GM12878 (cell line): ENCODE data around the gene PLPP1. TPM values are rescaled to one million over a fixed set of nuclear protein-coding genes. Genes with fewer than 3 reads are reported as not detected.

Experiments
- ATAC-seq: fragments of 200-7000 bp; cut with Tn5 transposase; 3 replicates; pipeline ENCODE4 v1.9.1; 2020; ENCODE audit warnings: mild to moderate bottlenecking, moderate library complexity
- BruUV-seq: library from RNA; stranded (reverse); fragments of 400-500 nt; replicated peaks from 2 replicates; lab custom pipeline; 2021; lab: Mats Ljungman, UMichigan
- CTCF ChIA-PET: fragments of 300-600 bp; sonication (Branson Sonifier 250); formaldehyde crosslinking; extraction: SDS; loops from one replicate; lab custom pipeline; 2021; ENCODE audit warnings: inconsistent platforms; lab: Yijun Ruan, JAX
- POLR2A ChIA-PET: fragments of 350-600 bp; formaldehyde crosslinking; extraction: SDS; loops from one replicate; lab custom pipeline; 2021; ENCODE audit warnings: inconsistent platforms; lab: Charles Lee
- RAD21 ChIA-PET: fragments of 300-600 bp; sonication (Branson Sonifier 250); formaldehyde crosslinking; loops from one replicate; lab custom pipeline; 2023; ENCODE audit warnings: antibody characterized with exemption; ENCODE audit not compliant: unreplicated experiment; lab: Charles Lee
- SMC1A ChIA-PET: fragments of 300-600 bp; sonication (Branson Sonifier 250); formaldehyde crosslinking; loops from one replicate; lab custom pipeline; 2023; ENCODE audit not compliant: unreplicated experiment, uncharacterized antibody; lab: Charles Lee
- DNase-seq: peaks from one replicate; pipeline ENCODE4 v3.0.0-alpha.2; 2011; ENCODE audit warnings: low read depth, low spot score
- FAIRE-seq: peaks from 3 replicates; lab custom pipeline; 2011; peaks lifted over from hg19 to GRCh38; lab: Jason Lieb, UNC
- H2AFZ ChIP-seq: 2 replicates; pipeline ENCODE4 v1.6.0; 2011; ENCODE audit warnings: low read depth, low read length, control low read depth; ENCODE audit not compliant: control insufficient read depth
- H3K27ac ChIP-seq: 2 replicates; pipeline ENCODE4 v1.5.1; 2011; ENCODE audit warnings: control low read depth; ENCODE audit not compliant: control insufficient read depth, insufficient read depth
- H3K27me3 ChIP-seq, 2 experiments: replicated peaks in 1 of 2; 2 replicates each; pipeline versions ENCODE4 v1.6.0 to v1.6.1; 2011; ENCODE audit warnings: low read length in 1 of 2; ENCODE audit not compliant: control insufficient read depth in 2 of 2, insufficient read depth in 2 of 2
- H3K36me3 ChIP-seq, 2 experiments: 2 replicates each; pipeline ENCODE4 v1.5.1; 2011; ENCODE audit warnings: low read length in 1 of 2; ENCODE audit not compliant: control insufficient read depth in 2 of 2, insufficient read depth in 2 of 2
- H3K4me1 ChIP-seq: 2 replicates; pipeline ENCODE4 v1.6.1; 2011; ENCODE audit warnings: mild to moderate bottlenecking, low read length, moderate library complexity, mixed read lengths; ENCODE audit not compliant: control insufficient read depth, insufficient read depth
- H3K4me2 ChIP-seq: 2 replicates; pipeline ENCODE4 v1.6.0; 2011; ENCODE audit warnings: control low read depth; ENCODE audit not compliant: control insufficient read depth, insufficient read depth
- H3K4me3 ChIP-seq: fragments of 200-600 bp; sonication (generic); 2 replicates; pipeline ENCODE4 v1.5.1; 2016
- H3K79me2 ChIP-seq: 2 replicates; pipeline ENCODE4 v1.6.0; 2011; ENCODE audit warnings: low read length; ENCODE audit not compliant: control insufficient read depth, insufficient read depth
- H3K9ac ChIP-seq: 2 replicates; pipeline ENCODE4 v1.8.0; 2011; ENCODE audit warnings: low read length, control low read depth, mixed read lengths; ENCODE audit not compliant: control insufficient read depth, insufficient read depth
- H3K9me3 ChIP-seq: replicated peaks from 3 replicates; pipeline ENCODE4 v1.5.1; 2011; ENCODE audit warnings: mild to moderate bottlenecking, low read length; ENCODE audit not compliant: control insufficient read depth, insufficient read depth
- H4K20me1 ChIP-seq: 2 replicates; pipeline ENCODE4 v1.6.0; 2011; ENCODE audit not compliant: control insufficient read depth, insufficient read depth
- ASH2L ChIP-seq: fragments of 300-600, 200-600 bp; sonication (generic); IDR thresholded peaks from 2 replicates; pipeline ENCODE4 v1.6.1; 2017; ENCODE audit warnings: low read depth, mild to moderate bottlenecking, borderline replicate concordance
- CEBPB ChIP-seq, 2 experiments: fragments of 150-350 bp in 1 of 2; IDR thresholded peaks; 2 replicates each; pipeline ENCODE4 v1.6.1; 2012 to 2014; ENCODE audit warnings: low read depth in 2 of 2, low read length in 2 of 2, borderline replicate concordance in 1 of 2, inconsistent platforms in 1 of 2
- FOS ChIP-seq: IDR thresholded peaks from 3 replicates; pipeline ENCODE4 v1.6.1; 2011; ENCODE audit warnings: borderline replicate concordance; ENCODE audit not compliant: insufficient read length; ENCODE audit errors: extremely low read depth
- LARP7 ChIP-seq: fragments of 450-650 bp; IDR thresholded peaks from 2 replicates; pipeline ENCODE4 v1.6.1; 2017; ENCODE audit warnings: mild to moderate bottlenecking
- POLR2AphosphoS2 ChIP-seq: IDR thresholded peaks from 2 replicates; pipeline ENCODE4 v1.6.1; 2011; ENCODE audit warnings: low read depth, mild to moderate bottlenecking, low read length, improper control_type of control experiment, moderate library complexity
- RELA ChIP-seq: fragments of 450-650 bp; IDR thresholded peaks from 2 replicates; pipeline ENCODE4 v1.8.0; 2014; ENCODE audit warnings: borderline replicate concordance; ENCODE audit not compliant: partially characterized antibody
- SPI1 ChIP-seq: IDR thresholded peaks from 2 replicates; pipeline ENCODE4 v1.6.1; 2011; ENCODE audit warnings: low read depth, mild to moderate bottlenecking, low read length, moderate library complexity, borderline replicate concordance; ENCODE audit not compliant: insufficient read depth
- SRF ChIP-seq, 2 experiments: IDR thresholded peaks; 2 replicates each; pipeline ENCODE4 v1.6.1; 2011; ENCODE audit warnings: low read depth in 2 of 2, low read length in 2 of 2, mild to moderate bottlenecking in 1 of 2, moderate library complexity in 1 of 2
- STAT1 ChIP-seq: fragments of 450-650 bp; conservative IDR thresholded peaks from 2 replicates; pipeline ENCODE4 v1.6.1; 2014; ENCODE audit warnings: antibody characterized with exemption, mild to moderate bottlenecking
- SUZ12 ChIP-seq: fragments of 200-600 bp; sonication (generic); IDR thresholded peaks from one replicate; pipeline ENCODE4 v1.6.1; 2018; ENCODE audit warnings: antibody characterized with exemption, mild to moderate bottlenecking; ENCODE audit not compliant: unreplicated experiment
- ZNF24 ChIP-seq: fragments of 450-650 bp; IDR thresholded peaks from 2 replicates; pipeline ENCODE4 v1.6.1; 2017; ENCODE audit warnings: antibody characterized with exemption, mild to moderate bottlenecking
- ZNF622 ChIP-seq: fragments of 450-650 bp; IDR thresholded peaks from 2 replicates; pipeline ENCODE4 v1.6.1; 2017; ENCODE audit warnings: mild to moderate bottlenecking, inconsistent platforms
- WGBS: methylation state at CpG from one replicate; pipeline ENCODE4 v1.1.6; 2016; ENCODE audit warnings: low lambda C conversion rate; ENCODE audit not compliant: insufficient replicate concordance, insufficient coverage; ENCODE audit errors: missing lambda C conversion rate; 5-methylcytosine and 5-hydroxymethylcytosine counted together
- in situ Hi-C: fragments of 300-500 bp; cut with MboI; formaldehyde crosslinking; loops from 9 replicates; pipeline ENCODE4 v1.14.3; 2018; ENCODE audit warnings: mixed read lengths
- intact Hi-C: fragments of 100-400 bp; cut with micrococcal nuclease; formaldehyde crosslinking; loops from one replicate; pipeline ENCODE4 v1.14.2; 2022; ENCODE audit not compliant: unreplicated experiment
- polyA plus RNA-seq, 11 experiments: library from polyadenylated mRNA; depleted of rRNA in 4 of 11; unstranded in 6 of 11; stranded (reverse) in 5 of 11; fragments of >200 nt; fragmentation: Nextera tagmentation in 4 of 11; fragmentation: Illumina TruSeq in 1 of 11; extraction: Ambion mirVana in 4 of 11; extraction: Trizol in 1 of 11; gene quantifications; 1 replicate in 1 of 11; 2 replicates in 10 of 11; pipeline versions ENCODE4 v1.2.1 to v1.2.3, GENCODE V29; 2011 to 2016; ENCODE audit warnings: inconsistent platforms in 2 of 11, missing spikeins in 2 of 11, low read depth in 1 of 11
- total RNA-seq, 4 experiments: library from RNA; depleted of rRNA in 3 of 4; stranded (reverse); fragments of >200 nt in 3 of 4; fragmentation: Illumina TruSeq in 1 of 4; extraction: Trizol in 1 of 4; gene quantifications; 2 replicates each; pipeline versions ENCODE4 v1.2.1 to v1.2.3, GENCODE V29; 2013 to 2021
- TF ChIP-seq, protein P1 (sequence below): IDR thresholded peaks from 2 replicates; pipeline ENCODE4 v1.6.1; 2011; ENCODE audit warnings: low read depth, low read length, improper control_type of control experiment, borderline replicate concordance
- TF ChIP-seq, protein P2 (sequence below): IDR thresholded peaks from 2 replicates; pipeline ENCODE4 v1.6.1; 2012; ENCODE audit warnings: low read depth, low read length, improper control_type of control experiment

The PLPP1 gene
- total and polyA plus RNA-seq, 10 of the 15 experiments (the other 5 are each of a cell fraction or from before 2014, with no cell fraction given), result 3.0 to 11.3 (median 8.1) TPM

DNA sequence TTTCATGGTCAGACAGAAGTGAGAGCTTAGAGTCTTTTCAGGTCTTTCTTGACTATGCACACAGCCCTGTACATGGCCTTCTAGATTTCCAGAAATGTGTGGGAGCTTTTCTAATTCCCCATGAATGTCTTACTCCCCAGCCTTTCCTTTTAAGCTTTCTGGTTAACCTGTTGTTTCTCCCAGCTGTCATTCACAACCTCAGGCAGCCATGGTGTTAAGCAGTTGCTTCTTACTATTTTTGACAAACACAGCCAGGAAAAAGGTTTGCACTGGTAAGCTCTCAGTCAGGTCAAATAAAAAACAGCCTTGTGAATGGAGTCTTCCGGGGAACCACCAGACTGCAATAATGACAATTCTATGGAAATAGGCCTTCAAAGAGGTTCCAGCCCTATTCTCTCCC, 142.1 kb downstream of the PLPP1 start (continued):
- TF ChIP-seq RELA, result no peak
- TF ChIP-seq CEBPB (IDR thresholded peaks at IDR 0.05; ENCODE audit: borderline replicate concordance in 1 of 2, low read depth in 2 of 2, low read length in 2 of 2), result no peak
- no peak for TF ChIP-seq ZNF24

DNA sequence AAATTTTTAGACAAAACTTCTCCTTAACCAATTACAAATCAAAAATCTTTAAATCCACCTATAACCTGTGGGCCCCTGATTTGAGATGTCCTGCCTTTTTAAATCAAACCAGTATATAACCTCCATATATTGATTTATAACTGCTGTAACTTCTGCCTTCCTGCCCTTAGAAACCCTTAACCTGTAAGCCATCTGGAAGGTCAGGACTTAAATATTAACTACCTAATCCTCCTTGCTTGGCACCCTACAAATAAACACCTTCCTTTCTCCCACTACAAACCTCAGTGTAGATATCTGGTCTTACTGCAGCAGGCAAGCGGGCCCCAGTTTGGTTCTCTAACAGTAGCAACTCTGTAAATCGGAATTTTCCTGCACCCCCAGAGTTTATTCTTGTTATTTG, 143.1 kb downstream of the PLPP1 start:
- H3K27me3 ChIP-seq, result no peaks in the 10 kb centered on the region
- in situ Hi-C loops, result no loop called here
- SMC1A ChIA-PET, result interaction anchor here (1.4 to 1.9 kb wide), 2 partner anchors 10 to 13 kb away, joined by 3 to 6 read pairs; no protein-coding TSS in a partner anchor
- no peak overlapping the region for H3K4me3 ChIP-seq
- DNase-seq, result no peak
- no TSS peak for BruUV-seq
- TF ChIP-seq ASH2L, result no peak
- TF ChIP-seq ZNF622, result no peak
- no peak for TF ChIP-seq ZNF24
- no peak for TF ChIP-seq POLR2AphosphoS2
- TF ChIP-seq, protein P1, sequence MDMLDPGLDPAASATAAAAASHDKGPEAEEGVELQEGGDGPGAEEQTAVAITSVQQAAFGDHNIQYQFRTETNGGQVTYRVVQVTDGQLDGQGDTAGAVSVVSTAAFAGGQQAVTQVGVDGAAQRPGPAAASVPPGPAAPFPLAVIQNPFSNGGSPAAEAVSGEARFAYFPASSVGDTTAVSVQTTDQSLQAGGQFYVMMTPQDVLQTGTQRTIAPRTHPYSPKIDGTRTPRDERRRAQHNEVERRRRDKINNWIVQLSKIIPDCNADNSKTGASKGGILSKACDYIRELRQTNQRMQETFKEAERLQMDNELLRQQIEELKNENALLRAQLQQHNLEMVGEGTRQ, result no peak
- TF ChIP-seq SUZ12, result no peak
- TF ChIP-seq SRF (IDR thresholded peaks at IDR 0.05; ENCODE audit: low read depth in 2 of 2, low read length in 2 of 2), result no peak
- TF ChIP-seq, protein P2, sequence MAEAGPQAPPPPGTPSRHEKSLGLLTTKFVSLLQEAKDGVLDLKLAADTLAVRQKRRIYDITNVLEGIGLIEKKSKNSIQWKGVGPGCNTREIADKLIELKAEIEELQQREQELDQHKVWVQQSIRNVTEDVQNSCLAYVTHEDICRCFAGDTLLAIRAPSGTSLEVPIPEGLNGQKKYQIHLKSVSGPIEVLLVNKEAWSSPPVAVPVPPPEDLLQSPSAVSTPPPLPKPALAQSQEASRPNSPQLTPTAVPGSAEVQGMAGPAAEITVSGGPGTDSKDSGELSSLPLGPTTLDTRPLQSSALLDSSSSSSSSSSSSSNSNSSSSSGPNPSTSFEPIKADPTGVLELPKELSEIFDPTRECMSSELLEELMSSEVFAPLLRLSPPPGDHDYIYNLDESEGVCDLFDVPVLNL, result no peak
- TF ChIP-seq LARP7, result no peak
- no peak for TF ChIP-seq STAT1
- no peak for TF ChIP-seq SPI1
- no peak for TF ChIP-seq FOS
- TF ChIP-seq, all 136 proteins: peak for 0
- no peak for ATAC-seq
- Histone ChIP-seq H4K20me1 (no peaks in the 10 kb centered on the region), H3K4me1 (no peaks in the 10 kb centered on the region), H3K27ac (no peak overlapping the region), H2AFZ (no peak overlapping the region), H3K4me2 (no peak overlapping the region), H3K36me3 (peaks cover 0 to 28% of the 10 kb centered on the region in 2 experiments; a peak in 3 of 4 replicates), H3K9ac (no peak overlapping the region), H3K79me2 (no peaks in the 10 kb centered on the region), H3K9me3 (peaks cover 5% of the 10 kb centered on the region; the same call in 2 of the 3 replicates)
- CTCF ChIA-PET, result interaction anchor here (0.6 kb wide), 1 partner anchor 297 kb away, joined by 3 read pairs; no protein-coding TSS in a partner anchor
- RAD21 ChIA-PET, result no interaction called here
- POLR2A ChIA-PET, result interaction anchor here (0.7 kb wide), 2 partner anchors 141 to 182 kb away, joined by 3 to 4 read pairs; no protein-coding TSS in a partner anchor
- no peak for FAIRE-seq
- WGBS, result 94% methylated on average over 2 of the region's 2 CpGs
- intact Hi-C loops, result no loop called here
